COLO668 (cell line): ENCODE results near the gene TAS2R10.

Source experiments
- DNase-seq: peaks from one replicate; lab custom pipeline; 2025; ENCODE audit not compliant: unreplicated experiment; lab: John Stamatoyannopoulos, UW

The TAS2R10 gene

DNA sequence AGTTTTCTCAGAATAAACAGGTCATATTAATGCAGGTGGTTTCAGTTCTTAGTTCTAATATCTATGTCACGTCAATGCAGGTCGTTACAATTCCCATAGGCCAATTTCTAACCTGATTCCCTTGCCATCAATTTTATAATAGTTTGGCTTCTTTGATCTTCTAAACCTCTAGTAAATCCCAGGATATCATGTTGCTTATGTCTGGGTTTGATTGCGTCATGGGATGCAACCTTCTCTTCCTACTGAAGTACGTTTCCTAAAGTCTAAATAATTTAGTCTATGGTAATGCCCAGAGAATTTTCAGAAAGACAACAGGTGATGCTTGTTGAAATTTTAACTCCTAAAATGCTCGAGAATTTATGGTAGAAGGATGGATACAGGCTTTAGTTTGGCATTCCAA, 42.9 kb downstream of the TAS2R10 start:
- no peak for DNase-seq

DNA sequence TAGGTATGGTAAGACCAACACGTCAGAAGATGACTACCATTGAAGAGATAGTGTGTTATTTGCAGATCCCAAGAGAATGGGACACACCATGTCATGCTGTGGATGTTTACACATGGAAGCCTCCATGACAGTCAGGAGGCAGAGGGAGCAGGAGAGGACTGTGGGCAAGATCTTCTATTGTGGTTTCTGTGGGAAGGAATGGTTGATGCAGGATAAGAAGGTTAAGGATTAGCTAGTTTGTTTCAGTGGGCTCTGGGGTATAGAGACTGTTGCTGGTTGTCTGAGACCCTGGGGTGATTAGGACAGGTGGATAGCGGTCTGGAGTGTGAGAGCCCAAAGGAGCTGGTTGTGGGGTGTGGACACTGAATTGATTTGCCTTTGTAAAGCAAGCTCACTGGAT, 47.1 kb downstream of the TAS2R10 start:
- no peak for DNase-seq
